GM12892 (cell line): ENCODE results near the gene CFAP299.

Experiments
- POLR2A ChIP-seq: IDR thresholded peaks from 2 replicates; pipeline ENCODE4 v1.6.1; 2011; ENCODE audit warnings: low read depth, low read length, control low read depth
- POLR2AphosphoS5 ChIP-seq: IDR thresholded peaks from 2 replicates; pipeline ENCODE4 v1.6.1; 2011; ENCODE audit warnings: low read depth, low read length, control low read depth
- TAF1 ChIP-seq: IDR thresholded peaks from 2 replicates; pipeline ENCODE4 v1.6.1; 2011; ENCODE audit warnings: low read depth, mild to moderate bottlenecking, control low read depth, low read length, borderline replicate concordance

GRCh38 chr4:80925293-80925692 lies 589.8 kb downstream of the CFAP299 start:
- TF ChIP-seq POLR2A (no peak), POLR2AphosphoS5 (no peak), TAF1 (no peak)
